ENCODE results near the gene CTDSPL2.

DNA sequence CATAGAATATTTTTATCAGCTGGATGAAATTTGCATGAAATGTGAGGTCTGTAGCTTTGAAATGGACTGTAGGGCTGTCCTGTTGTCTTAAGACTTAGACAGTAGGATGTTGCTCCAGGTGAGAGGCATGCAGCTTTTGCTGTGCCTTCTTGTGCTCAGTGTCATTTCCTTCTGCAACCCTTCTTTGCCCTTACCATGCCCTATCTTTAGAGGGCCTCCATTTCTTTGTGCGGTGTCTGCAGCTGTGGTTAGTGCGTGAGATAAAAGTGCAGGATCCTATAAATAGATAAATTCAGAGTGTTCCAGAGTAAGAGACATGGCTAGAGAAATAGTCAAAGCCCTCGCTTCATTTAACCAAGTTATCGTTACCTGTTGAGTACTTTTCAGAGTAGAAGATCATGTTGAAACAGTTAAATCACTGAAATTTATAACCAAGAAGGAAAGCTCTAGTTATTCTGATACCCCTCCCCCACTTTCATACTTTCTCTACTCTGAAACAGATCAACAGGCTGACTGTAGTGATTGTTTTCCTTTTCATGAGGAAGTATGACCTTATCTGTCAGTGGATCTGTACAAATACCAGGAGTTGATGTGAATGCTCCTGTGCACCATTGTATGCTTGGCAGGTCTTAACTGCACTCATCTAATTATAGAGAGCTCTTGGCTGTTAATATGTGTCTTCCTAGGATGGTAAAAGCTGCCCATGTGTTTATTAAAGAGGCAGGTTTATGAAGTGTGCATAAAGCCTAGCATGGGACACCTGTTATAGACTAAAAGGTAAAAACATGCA is 127.7 kb downstream of the CTDSPL2 start:
- TF ChIP-seq, protein P1, sequence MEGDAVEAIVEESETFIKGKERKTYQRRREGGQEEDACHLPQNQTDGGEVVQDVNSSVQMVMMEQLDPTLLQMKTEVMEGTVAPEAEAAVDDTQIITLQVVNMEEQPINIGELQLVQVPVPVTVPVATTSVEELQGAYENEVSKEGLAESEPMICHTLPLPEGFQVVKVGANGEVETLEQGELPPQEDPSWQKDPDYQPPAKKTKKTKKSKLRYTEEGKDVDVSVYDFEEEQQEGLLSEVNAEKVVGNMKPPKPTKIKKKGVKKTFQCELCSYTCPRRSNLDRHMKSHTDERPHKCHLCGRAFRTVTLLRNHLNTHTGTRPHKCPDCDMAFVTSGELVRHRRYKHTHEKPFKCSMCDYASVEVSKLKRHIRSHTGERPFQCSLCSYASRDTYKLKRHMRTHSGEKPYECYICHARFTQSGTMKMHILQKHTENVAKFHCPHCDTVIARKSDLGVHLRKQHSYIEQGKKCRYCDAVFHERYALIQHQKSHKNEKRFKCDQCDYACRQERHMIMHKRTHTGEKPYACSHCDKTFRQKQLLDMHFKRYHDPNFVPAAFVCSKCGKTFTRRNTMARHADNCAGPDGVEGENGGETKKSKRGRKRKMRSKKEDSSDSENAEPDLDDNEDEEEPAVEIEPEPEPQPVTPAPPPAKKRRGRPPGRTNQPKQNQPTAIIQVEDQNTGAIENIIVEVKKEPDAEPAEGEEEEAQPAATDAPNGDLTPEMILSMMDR (IDR thresholded peaks at IDR 0.05): no peak
- TF ChIP-seq POLR2A (IDR thresholded peaks at IDR 0.05): no peak

All from adrenal gland (tissue), 5 donors.